Fibroblast of lung (primary cell): ENCODE data around the gene DNAH10. TPM values are rescaled to one million over a fixed set of nuclear protein-coding genes. Genes with fewer than 3 reads are reported as not detected.
A peak's percentile ranks its signal among the peaks of the same experiment; 100 is the strongest.

Experiments used
- DNase-seq, 2 donors: peaks; one replicate each; pipeline versions ENCODE4 v3.0.0 to v3.0.0-alpha.2; 2010; ENCODE audit warnings: low read depth in 2 of 2
- H2AFZ ChIP-seq: 2 replicates; pipeline ENCODE4 v1.5.1; 2012; ENCODE audit warnings: low read length, control low read depth, inconsistent platforms
- H3K27ac ChIP-seq: 2 replicates; pipeline ENCODE4 v1.5.1; 2011; ENCODE audit warnings: low read length, control low read depth; ENCODE audit not compliant: insufficient read depth
- H3K27me3 ChIP-seq: 2 replicates; pipeline ENCODE4 v1.5.1; 2011; ENCODE audit warnings: mild to moderate bottlenecking, low read length; ENCODE audit not compliant: control insufficient read depth, insufficient read depth
- H3K36me3 ChIP-seq: 2 replicates; pipeline ENCODE4 v1.5.1; 2011; ENCODE audit warnings: low read length; ENCODE audit not compliant: control insufficient read depth, insufficient read depth
- H3K4me1 ChIP-seq: 2 replicates; pipeline ENCODE4 v1.5.1; 2011; ENCODE audit warnings: low read length; ENCODE audit not compliant: control insufficient read depth, insufficient read depth; ENCODE audit errors: extremely low read depth
- H3K4me2 ChIP-seq: 2 replicates; pipeline ENCODE4 v1.5.1; 2011; ENCODE audit warnings: low read length, control low read depth; ENCODE audit not compliant: insufficient read depth; ENCODE audit errors: extremely low read depth
- H3K4me3 ChIP-seq, 4 experiments: fragments of 200-600 bp in 1 of 4; sonication (generic) in 1 of 4; replicated peaks in 1 of 4; 2 replicates each; pipeline ENCODE4 v1.5.1; 2011 to 2016; ENCODE audit warnings: low read length in 4 of 4, low read depth in 3 of 4, mild to moderate bottlenecking in 3 of 4, control low read depth in 2 of 4, inconsistent platforms in 1 of 4, mixed read lengths in 1 of 4; ENCODE audit not compliant: insufficient read depth in 1 of 4; ENCODE audit errors: control extremely low read depth in 1 of 4
- H3K79me2 ChIP-seq: 2 replicates; pipeline ENCODE4 v1.5.1; 2012; ENCODE audit warnings: mild to moderate bottlenecking, low read length, inconsistent platforms; ENCODE audit not compliant: control insufficient read depth, insufficient read depth
- H3K9ac ChIP-seq: 2 replicates; pipeline ENCODE4 v1.5.1; 2011; ENCODE audit warnings: mild to moderate bottlenecking, low read length, control low read depth; ENCODE audit not compliant: insufficient read depth
- H3K9me3 ChIP-seq: 2 replicates; pipeline ENCODE4 v1.5.1; 2012; ENCODE audit warnings: low read depth, low read length; ENCODE audit not compliant: control insufficient read depth, insufficient read depth
- H4K20me1 ChIP-seq: 2 replicates; pipeline ENCODE4 v1.5.1; 2011; ENCODE audit warnings: low read length; ENCODE audit not compliant: control insufficient read depth, insufficient read depth; ENCODE audit errors: extremely low read depth
- CTCF ChIP-seq, 2 donors: IDR thresholded peaks in 1 of 2; conservative IDR thresholded peaks in 1 of 2; 1 replicate in 1 of 2; 2 replicates in 1 of 2; pipeline ENCODE4 v1.5.1; 2011 to 2012; ENCODE audit warnings: low read length in 2 of 2, control low read depth in 1 of 2, inconsistent platforms in 1 of 2, low read depth in 1 of 2, mild to moderate bottlenecking in 1 of 2
- EZH2 ChIP-seq: IDR thresholded peaks from 2 replicates; pipeline ENCODE4 v1.5.1; 2012; ENCODE audit warnings: low read length, control low read depth, mild to moderate bottlenecking; ENCODE audit errors: missing control alignments
- polyA plus RNA-seq, 2 donors: library from polyadenylated mRNA; depleted of rRNA in 1 of 2; stranded (reverse) in 1 of 2; unstranded in 1 of 2; fragments of >200 nt; gene quantifications; 2 replicates each; pipeline ENCODE4 v1.2.1, GENCODE V29; 2011 to 2012; ENCODE audit warnings: missing spikeins in 1 of 2
- total RNA-seq: library from RNA; depleted of rRNA; stranded (reverse); fragments of >200 nt; gene quantifications from 2 replicates; pipeline ENCODE4 v1.2.1, GENCODE V29; 2014

DNAH10 gene
- total and polyA plus RNA-seq, 2 donors (not counting 1 experiment from before 2014, with no cell fraction given): 0.06 to 0.33 TPM

GRCh38 chr12:123747309-123747708, 14.8 kb upstream of the DNAH10 start:
- peak overlapping the region; percentile 32 for H3K4me2 ChIP-seq
- H3K4me1 ChIP-seq: no peaks in the 10 kb centered on the region
- no peak overlapping the region for H3K4me3 ChIP-seq
- H3K9me3 ChIP-seq: no peaks in the 10 kb centered on the region
- DNase-seq: no peak
- H3K27ac ChIP-seq: no peak overlapping the region
- no peaks in the 10 kb centered on the region for H3K79me2 ChIP-seq
- no peaks in the 10 kb centered on the region for H4K20me1 ChIP-seq
- peaks cover 13% of the 10 kb centered on the region for H3K36me3 ChIP-seq
- H3K27me3 ChIP-seq: no peaks in the 10 kb centered on the region
- no peak overlapping the region for H3K9ac ChIP-seq
- TF ChIP-seq CTCF (conservative IDR thresholded peaks at IDR 0.05 in 1 of 2, IDR thresholded peaks at IDR 0.05 in 1 of 2; ENCODE audit: low read depth in 1 of 2, low read length in 2 of 2) (no peak), EZH2 (no peak)
- no peak overlapping the region for H2AFZ ChIP-seq

DNA sequence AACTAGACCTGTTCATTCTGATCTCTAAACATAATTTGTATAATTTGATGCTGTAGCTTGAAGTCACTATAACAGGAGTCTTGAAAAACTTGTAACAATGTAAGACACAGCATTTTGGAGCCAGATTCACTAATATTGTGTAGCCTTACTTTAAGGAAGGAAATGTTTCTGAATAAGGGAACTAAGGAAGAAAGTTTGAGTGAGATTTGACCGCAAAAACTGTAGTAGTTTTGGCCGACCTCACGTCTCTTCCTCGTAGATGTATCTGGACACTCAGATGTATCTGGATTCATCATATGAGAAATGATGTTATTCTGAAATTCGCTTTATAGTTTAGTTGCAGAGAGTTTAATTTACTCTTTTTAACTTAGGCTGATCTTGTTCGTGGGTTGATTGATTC, 13.9 kb upstream of the DNAH10 start:
- Histone ChIP-seq H3K4me1 (no peaks in the 10 kb centered on the region), H3K27ac (no peak overlapping the region), H3K9me3 (no peaks in the 10 kb centered on the region), H3K9ac (no peak overlapping the region), H3K4me3 (no peak overlapping the region), H3K36me3 (peaks cover 12% of the 10 kb centered on the region), H3K27me3 (no peaks in the 10 kb centered on the region), H3K4me2 (no peak overlapping the region), H3K79me2 (no peaks in the 10 kb centered on the region), H4K20me1 (no peaks in the 10 kb centered on the region), H2AFZ (no peak overlapping the region)
- DNase-seq: no peak
- TF ChIP-seq CTCF (conservative IDR thresholded peaks at IDR 0.05 in 1 of 2, IDR thresholded peaks at IDR 0.05 in 1 of 2; ENCODE audit: low read depth in 1 of 2, low read length in 2 of 2) (no peak), EZH2 (no peak)

- Histone ChIP-seq H3K36me3 (peaks cover 11% of the 10 kb centered on the region), H3K4me2 (no peak overlapping the region), H2AFZ (no peak overlapping the region), H3K4me3 (no peak overlapping the region), H3K9me3 (no peaks in the 10 kb centered on the region), H3K27me3 (no peaks in the 10 kb centered on the region), H3K27ac (no peak overlapping the region), H4K20me1 (no peaks in the 10 kb centered on the region), H3K79me2 (no peaks in the 10 kb centered on the region), H3K4me1 (no peaks in the 10 kb centered on the region), H3K9ac (no peak overlapping the region)
- peak in 1 of 2 donors; percentile 64 for DNase-seq
- TF ChIP-seq EZH2: no peak
- no peak for TF ChIP-seq CTCF (conservative IDR thresholded peaks at IDR 0.05 in 1 of 2, IDR thresholded peaks at IDR 0.05 in 1 of 2; ENCODE audit: low read depth in 1 of 2, low read length in 2 of 2)
Measured at GRCh38 chr12:123748661-123749060, 13.4 kb upstream of the DNAH10 start.
